NCI-H524 (cell line): Measurements from ENCODE around the gene BRD1.

Experiments used
- DNase-seq, 2 experiments: peaks; one replicate each; lab custom pipeline; 2025; lab: John Stamatoyannopoulos, UW

Gene BRD1

DNA sequence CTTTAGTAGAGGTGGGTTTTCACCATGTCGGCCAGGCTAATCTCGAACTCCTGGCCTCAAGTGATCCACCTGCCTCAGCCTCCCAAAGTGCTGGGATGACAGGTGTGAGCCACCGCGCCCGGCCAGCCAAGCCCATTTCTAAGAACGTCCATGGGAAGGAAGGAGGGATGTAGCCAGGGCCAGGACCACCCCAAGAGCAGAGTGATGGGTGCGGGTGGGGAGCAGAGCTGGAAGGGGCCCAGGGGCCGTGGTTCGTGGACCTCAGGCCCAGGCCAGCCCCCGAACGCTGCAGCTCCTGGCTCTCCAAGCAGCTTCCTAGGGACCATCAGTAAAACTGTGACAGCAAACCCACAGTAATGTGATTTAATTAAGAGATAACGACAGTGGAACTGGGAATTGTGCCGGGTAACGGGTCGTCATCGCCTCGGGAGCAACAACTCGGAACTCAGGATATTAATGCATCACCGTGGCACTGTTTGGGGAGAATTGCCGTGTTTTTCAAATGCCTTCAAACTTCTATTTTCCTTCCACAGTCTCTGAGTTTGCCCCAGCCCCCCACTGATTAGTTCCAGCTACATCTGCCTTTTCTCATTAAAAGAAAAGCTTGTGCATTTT is 74.3 kb downstream of the BRD1 start:
- DNase-seq: no peak

DNA sequence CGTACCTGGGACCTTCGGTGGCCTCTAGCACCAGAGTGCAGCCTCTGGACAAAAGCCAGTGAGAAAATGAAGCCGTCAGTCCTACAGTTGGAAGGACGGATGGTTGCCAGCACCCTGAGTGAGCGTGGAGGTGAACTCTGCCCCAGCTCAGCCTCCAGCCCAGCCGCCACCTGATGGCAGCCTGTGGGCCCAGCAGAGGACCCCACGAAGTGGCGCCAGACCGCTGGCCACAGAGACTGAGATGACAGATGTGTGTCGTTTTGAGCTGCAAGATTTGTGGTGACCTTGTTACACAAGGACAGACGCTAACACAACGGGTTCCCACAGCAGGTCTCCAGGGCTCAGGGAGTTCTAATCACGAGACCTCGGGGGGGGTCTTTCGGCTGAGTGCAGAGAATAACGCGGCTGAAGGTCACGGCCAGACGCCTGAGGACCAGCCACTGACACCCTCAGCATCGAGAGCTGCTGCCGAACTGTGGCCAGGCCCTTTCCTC is 75.0 kb downstream of the BRD1 start:
- no peak for DNase-seq

DNA sequence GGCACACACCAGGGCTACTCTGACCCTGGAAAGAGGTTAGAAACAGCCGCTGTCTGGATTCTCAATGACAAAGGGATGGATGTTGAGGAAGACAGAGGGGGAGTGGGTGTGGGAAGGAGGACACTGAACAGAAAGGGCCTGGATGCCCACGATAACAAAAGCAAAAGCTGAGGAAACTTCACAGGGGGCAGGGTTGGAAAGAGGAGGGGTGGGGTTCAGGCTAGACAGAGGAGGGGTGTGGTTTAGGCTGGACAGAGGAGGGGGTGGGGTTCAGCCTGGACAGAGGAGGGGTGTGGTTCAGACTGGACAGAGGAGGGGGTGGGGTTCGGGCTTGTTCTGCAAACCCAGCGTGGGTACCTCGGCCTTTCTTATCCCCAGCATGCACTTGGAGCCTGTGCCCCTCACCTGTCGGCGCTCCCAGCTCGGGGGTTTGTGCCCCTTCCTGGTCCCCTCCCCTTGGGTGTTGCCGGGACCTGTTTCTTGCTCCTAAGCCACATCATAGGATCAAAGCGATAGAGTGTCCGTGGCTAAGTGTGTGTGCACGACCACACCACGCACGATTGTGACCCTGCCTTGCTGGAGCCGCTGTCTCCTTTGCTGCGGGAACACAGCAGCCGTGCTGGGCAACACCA is 75.6 kb downstream of the BRD1 start:
- DNase-seq: no peak

DNA sequence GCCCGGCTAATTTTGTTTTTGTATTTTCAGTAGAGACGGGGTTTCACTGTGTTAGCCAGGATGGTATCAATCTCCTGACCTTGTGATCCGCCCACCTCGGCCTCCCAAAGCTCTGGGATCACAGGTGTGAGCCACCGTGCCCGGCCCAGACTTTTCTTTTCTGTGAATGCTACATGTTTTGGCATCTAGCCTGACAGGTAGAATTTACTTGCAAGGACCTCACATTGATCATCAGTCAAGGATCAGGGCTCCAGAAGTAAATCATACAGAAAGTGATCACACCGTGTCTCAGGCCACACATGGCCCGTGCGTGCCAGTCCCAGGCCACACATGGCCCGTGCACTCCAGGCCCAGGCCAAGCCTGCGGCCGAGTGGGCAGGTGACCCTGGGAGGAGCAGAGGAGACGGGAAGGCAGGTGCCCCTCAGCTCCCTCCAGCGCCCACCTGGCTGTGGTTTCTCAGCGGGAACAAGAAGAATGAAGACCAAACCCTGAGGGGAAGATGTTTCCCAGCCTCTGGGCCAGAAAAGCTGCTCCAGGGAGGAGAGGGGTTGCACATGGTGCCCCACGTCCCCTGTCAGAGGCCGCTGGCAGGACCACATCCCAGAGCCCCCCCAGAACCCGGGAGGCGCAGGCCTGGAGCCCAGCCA is 76.2 kb downstream of the BRD1 start:
- no peak for DNase-seq

DNA sequence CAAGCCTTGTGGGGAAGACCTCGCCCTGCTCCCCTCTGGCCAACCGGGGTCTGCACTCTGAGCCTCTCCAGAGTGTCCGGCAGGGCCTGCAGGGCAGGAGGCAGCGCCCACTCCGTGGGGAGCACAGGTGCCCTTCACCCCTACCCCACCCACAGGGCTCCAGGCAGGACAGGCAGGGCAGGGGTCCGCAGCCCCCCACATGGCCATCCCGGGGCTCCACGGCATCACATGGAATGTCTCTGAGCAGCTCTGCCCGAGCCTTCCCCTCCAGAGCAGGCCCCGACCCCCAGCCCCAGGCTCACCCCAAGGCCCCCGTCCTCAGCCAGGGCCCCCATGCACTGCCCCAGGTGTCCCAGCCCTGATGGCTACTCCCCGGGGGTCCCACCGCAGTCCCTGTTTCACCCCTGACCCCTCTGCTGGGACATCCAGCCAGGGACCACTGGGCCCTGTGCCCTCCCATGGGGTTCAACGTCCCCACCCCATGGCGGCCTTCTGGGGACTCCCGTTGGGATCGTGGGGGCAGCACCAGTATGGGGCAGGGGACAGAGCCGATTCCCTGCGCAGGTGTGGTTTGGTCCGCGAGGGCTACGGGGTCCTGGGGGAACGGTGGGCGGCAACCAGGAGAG is 77.7 kb downstream of the BRD1 start:
- DNase-seq: no peak

DNA sequence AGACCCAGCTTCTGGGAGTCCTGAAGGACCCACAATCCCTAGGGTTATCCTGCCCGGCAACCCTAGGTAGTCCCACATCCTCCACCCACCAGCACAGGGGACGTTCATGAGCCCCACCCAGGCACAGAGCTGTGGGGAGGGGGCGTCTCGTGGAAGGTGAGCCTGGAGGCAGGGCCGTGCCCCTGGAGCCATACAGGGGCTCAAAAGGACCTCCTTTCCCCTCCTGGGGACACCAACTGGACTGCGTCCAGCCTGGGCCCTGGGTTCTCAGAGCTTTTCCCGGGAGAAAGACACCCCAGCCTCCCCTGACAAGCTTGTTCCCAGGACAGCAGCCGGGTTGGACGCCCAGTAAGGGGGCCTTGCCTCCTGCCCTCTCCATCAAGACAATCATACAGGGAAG is 78.4 kb downstream of the BRD1 start:
- no peak for DNase-seq

DNA sequence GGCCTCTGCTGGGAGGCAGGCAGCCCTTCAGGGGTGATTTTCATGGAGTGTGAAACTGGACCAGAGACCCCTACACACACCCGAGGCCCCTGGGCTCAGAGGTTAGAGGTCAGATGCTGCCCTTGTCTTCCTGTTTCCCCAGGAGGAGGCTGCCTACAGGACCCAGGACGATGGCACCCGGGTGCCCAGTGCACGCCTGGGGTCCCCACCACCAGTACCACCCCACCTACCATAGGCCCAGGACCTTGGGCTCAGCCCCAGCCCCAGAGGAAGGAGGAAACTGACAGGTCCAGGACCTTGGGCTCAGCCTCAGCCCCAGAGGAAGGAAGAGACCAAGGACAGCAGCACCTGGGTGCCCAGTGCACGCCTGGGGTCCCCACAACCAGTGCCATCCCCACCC is 79.2 kb downstream of the BRD1 start:
- no peak for DNase-seq

DNA sequence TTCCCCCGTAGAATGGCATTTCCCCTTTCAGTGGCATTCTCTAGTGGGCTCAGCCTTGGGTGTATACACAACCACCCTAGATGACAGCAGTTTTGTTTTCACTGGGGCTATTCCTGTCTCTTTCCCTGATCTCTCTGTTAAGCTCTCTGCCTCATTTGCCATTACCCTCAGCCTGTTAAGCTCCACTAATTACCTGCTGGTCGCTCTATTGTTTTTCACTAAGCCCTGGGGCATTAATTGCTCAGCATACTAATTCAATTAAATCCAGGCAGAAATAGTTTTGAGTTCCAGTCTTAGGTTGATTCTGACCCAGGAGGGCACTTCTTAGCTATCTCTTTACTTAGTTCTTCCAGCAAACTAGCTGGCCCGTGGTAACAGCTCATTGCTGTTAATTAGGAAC is 80.0 kb downstream of the BRD1 start:
- no peak for DNase-seq

DNA sequence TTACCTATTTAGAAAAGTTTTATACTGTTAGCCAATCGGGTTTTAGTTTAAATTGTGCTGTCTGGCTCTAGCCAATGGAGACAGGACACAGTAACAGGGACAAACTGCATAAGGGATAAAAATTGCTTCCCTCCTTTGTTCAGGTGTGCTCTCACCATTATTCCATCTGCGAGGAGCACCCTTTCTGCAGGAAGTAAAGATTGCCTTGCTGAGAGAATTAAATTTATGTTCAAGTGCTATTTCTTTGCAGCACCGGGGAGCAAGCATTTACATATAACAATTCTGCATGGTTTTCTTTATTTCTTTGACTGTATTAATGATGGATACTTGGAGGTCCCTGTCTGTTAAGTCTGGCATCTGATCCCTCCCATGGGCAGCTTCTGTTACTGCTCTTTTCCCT is 80.5 kb downstream of the BRD1 start:
- no peak for DNase-seq

DNA sequence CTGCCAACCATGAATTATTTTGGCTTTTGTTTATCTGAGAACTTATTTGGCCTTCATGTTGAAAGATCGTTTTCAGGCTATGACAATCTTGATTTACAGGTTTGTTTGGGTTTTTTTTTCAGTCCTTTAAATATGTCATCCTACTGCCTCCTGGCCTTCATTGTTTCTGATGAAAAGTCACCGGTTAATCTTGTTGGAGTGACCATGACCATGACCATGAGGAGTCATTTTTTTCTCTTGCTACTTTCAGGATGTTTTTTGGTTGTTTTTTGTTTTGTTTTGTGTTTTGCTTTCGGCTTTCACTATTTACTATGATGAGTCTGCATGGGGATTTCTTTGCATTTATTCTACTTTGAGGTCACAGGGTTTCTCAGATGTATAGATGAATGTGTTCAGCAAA is 81.6 kb downstream of the BRD1 start:
- DNase-seq: no peak

DNA sequence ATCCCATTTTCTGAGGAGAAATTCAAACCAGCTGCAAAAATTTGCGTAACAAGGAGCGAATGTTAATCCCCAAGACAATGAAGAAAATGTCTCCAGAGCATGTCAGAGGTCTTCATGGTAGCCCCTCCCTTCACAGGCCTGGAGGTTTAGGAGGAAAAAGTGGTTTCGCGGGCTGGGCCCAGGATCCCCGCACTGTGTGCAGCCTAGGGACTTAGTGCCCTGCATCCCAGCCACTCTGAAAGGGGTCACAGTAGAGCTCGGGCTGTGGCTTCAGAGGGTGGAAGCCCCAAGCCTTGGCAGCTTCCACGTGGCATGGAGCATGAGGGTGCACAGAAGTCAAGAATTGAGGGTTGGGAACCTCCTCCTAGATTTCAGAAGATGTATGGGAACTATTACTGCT is 87.4 kb downstream of the BRD1 start:
- no peak for DNase-seq

DNA sequence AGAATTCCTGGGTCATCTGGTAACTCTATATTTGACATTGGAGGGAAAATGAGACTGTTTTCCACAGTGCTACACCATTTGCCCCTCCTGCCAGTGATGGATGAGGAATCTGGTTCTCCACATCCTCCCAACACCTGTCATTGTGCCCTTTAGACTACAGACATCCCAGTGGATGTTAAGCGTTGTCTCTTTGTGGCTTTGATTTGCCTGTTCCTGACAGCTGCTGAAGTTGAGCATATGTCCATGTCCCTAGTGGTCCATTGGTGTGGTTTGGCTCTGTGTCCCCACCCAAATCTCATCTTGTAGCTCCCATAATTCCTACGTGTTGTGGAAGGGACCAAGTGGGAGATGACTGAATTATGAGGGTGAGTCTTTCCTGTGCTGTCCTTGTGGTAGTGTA is 88.5 kb downstream of the BRD1 start:
- DNase-seq: no peak

DNA sequence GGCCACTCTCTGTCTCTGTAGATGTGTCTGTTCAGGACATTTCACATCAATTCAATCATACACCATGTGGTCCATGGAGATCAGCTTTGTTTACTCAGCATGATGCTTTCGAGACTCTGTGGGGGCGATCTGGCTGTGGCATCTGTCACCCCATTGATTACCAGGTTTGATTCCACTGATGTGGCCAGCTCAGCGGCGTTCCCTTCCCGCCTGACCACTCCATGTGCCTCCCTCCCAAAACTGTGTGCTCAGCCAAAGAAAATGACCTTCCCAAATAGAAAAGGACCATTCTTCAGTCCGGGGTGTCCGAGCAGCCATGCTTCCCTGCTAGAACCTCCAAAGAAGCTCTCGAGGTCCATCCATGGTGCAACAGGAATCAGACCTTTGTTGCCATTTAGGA is 89.1 kb downstream of the BRD1 start:
- no peak for DNase-seq

DNA sequence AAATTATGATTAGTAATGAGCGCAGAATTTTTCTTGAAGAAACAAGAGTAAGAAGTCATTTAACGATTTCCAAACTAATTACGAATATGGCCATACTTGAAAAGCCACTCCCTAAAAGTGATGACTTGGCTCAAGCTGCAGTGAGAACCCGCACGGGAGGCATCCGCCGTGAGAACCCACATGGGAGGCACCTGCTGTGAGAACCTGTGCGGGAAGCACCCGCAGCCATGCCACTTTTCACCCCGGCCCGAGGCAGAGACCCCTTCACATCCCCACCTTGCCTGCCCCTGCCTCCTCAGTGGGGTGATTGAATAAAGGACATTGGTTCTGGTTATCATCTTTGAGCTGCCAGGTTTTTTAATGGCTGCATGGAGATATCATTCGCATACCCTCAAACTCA is 89.7 kb downstream of the BRD1 start:
- no peak for DNase-seq

DNA sequence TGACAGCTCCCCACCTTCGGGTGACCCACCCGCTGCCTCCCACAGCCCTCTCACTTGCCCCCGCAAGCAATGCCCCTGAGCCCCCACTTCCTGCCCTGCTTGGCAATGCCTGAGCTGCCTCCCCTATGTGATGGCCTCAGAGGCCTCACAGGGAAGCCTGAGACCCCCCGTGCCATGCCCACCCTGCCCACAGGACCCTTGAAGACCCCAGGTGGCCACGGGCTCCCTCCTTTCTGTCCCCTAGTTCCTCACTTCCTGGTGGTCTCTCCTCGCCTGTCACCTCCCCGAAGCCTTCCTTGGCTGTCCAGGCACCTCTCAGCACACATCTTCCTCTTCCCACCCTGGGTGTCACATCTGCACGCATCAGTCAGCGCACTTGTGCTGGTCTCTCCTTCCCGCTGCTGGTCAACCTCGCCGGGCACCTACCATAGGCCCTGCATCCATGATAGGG is 90.5 kb downstream of the BRD1 start:
- DNase-seq: no peak

DNA sequence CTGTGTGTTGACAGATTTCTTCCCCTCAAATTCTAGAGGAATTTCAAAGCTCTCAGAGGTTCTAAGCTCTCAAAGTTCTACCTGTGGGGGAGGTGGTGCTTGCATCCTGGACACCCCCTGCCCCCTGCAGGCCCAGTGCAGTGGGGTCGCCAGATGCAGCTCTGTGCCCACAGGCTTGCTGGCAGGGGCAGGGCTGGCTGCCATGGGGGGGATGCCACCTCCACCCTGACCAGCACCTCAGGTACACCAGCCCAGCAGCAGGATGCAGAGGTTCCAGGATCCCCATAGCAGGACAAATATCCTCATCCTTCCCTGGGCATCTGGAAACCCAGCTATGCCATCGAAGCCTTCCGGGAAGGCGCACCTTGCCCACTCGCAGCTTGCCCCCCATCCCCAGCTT is 91.1 kb downstream of the BRD1 start:
- no peak for DNase-seq

DNA sequence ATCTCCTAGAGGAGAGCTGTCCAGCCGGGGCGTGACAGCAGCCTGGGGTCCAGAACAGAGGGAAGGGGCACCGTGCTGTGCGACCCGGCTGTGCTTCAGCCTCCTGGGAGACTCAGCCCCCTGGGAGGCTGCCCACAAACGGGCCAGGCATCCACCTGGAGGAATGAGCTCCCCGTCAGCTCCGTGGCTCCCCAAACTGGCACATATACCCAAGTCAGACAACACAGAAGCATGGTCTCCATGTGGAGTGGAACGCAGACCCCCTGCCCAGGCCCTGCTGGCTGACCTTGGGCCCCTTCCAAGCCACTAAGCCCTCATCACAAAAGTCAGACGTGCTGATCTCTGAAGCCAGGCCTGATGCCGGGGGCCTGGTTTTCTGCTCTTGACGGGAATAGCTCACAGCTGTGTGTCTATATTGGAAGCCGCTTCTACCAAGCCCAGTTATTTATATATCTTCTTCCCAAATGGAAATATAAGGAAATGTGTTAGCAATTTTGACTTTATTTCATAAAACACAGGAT is 91.7 kb downstream of the BRD1 start:
- no peak for DNase-seq

DNA sequence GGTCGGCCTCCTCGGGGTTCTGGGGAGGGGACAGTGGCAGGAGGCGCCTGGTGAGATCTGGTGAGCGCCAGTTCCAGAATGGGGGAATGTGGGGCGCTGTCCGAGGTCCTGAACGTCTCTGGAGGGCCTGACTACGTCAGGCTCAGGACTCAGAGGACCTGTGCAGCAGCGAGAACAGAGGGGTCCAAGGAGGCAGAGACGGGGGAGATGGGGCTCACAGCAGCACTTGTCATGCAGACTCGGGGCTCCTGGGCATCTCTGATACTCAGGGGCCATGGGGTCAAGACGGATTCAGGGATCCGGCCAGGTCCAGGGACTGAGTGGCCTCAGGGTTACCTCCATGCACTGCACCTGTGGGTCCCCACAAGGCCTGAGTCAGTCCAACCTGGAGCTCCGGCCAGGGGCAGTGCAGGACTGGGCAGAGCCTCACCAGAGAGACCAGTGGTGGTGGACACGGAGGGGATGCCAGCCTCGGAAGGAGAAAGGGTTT is 92.2 kb downstream of the BRD1 start:
- no peak for DNase-seq

DNA sequence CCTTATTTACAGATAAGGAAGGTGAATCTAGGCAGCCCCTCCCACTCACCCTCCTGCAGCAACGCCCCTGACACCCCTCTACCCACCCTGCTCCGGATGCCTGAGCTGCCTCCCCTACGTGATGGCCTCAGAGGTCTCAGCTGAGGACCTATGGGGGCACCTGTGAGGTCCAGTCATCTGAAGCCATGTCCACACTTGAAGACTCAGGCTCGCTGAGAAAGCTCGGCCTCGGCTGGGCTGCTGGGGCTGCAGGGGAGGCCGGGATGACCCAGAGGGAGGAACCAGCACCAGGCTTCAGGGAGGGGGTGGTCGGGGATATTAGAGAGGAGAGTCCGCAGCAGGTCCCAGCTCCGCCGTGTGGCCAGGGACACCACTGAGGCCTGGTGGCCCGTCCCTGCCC is 92.8 kb downstream of the BRD1 start:
- no peak for DNase-seq

DNA sequence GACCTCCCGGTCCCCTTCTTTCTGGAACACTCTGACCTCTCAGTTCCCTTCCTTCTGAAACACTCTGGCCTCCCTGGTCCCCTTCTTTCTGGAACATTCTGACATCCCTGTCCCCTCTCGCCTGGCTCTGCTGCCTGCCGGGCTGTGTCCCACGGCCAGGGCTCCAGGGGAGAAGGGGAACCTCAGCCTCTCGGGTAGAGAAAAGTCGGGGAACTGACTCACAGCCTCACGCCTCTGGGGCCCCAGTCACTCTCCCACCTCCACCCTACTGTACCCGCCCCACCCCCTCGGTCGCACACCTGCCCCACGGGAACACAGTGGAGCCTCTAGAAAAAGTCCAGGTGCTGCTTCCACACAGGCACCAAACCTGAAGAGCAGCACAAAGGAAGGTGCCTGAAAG is 93.3 kb downstream of the BRD1 start:
- DNase-seq: no peak

DNA sequence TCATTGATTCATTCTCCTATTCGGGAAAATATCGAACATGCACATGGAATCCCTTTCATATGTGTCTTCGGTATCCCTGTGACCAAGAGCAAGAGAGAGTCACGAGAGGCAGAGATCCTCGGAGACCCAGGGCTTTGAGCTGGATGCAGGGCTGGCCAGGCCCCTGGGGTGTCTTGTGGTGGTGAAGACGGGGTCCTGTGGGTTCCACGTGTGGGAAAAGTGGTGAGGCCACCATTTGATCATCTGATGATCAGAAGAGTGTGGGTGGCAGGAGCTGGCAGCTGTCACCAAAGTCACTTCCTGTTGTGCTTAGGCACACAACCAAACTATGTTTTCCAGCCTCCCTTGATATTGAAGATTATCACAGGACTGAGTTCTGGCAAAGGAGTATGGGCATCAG is 94.0 kb downstream of the BRD1 start:
- no peak for DNase-seq

DNA sequence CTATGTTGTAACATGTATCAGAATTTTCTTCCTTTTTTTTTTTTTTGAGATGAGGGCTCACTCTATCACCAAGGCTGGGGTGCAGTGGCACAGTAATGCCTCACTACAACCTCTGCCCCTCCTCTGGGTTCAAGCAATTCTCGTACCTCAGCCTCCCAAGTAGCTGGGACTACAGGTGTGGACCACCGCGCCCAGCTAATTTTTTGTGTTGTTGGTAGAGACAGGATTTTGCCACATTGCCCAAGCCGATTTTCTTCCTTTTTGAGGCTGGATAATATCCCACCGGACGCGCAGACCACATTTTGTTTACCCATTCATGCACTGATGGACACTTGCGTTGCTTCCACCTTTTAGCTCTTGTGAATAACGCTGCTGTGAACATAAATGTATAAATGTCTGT is 97.0 kb downstream of the BRD1 start:
- no peak for DNase-seq
